Neural cell (in vitro differentiated cells): ENCODE results near the gene TNP2. TPM values are rescaled to one million over a fixed set of nuclear protein-coding genes. Genes with fewer than 3 reads are reported as not detected.

Source experiments
- H2AFZ ChIP-seq: fragments of 200-600, 300-800 bp; sonication (generic), shearing (Covaris generic); 2 replicates; pipeline ENCODE4 v1.6.0; 2014; ENCODE audit warnings: low read depth, mild to moderate bottlenecking, antibody characterized with exemption, low read length, moderate library complexity
- H3F3A ChIP-seq: fragments of 200-600 bp; shearing (Covaris generic); 2 replicates; pipeline ENCODE4 v1.6.1; 2016; ENCODE audit warnings: mild to moderate bottlenecking, moderate library complexity, mixed read lengths, antibody characterized with exemption, low read length; ENCODE audit not compliant: insufficient read depth, poor library complexity, severe bottlenecking
- H3K27ac ChIP-seq: fragments of 200-600, 300-800 bp; sonication (generic), shearing (Covaris generic); 2 replicates; pipeline ENCODE4 v1.5.1; 2014; ENCODE audit warnings: mild to moderate bottlenecking, low read length, moderate library complexity
- H3K27me3 ChIP-seq: fragments of 300-800, 200-600 bp; sonication (generic), shearing (Covaris generic); 2 replicates; pipeline ENCODE4 v1.6.0; 2014; ENCODE audit warnings: mild to moderate bottlenecking, low read depth, low read length, moderate library complexity; ENCODE audit not compliant: insufficient read depth
- H3K36me3 ChIP-seq: fragments of 300-800, 200-600 bp; sonication (generic), shearing (Covaris generic); 2 replicates; pipeline ENCODE4 v1.5.1; 2014; ENCODE audit warnings: mild to moderate bottlenecking, antibody characterized with exemption, low read length, moderate library complexity; ENCODE audit not compliant: insufficient read depth
- H3K4me2 ChIP-seq: fragments of 300-800, 200-600 bp; sonication (generic), shearing (Covaris generic); 2 replicates; pipeline ENCODE4 v1.6.0; 2014; ENCODE audit warnings: mild to moderate bottlenecking, low read length
- H3K4me3 ChIP-seq: fragments of 300-800, 200-600 bp; sonication (generic), shearing (Covaris generic); 2 replicates; pipeline ENCODE4 v1.5.1; 2014; ENCODE audit warnings: mild to moderate bottlenecking, low read length, moderate library complexity
- H3K79me2 ChIP-seq: fragments of 200-600 bp; shearing (Covaris generic); replicated peaks from 2 replicates; pipeline ENCODE4 v1.6.0; 2014; ENCODE audit warnings: mild to moderate bottlenecking, low read length, moderate library complexity; ENCODE audit not compliant: insufficient read depth
- H3K9ac ChIP-seq: fragments of 300-800, 200-600 bp; sonication (generic), shearing (Covaris generic); 2 replicates; pipeline ENCODE4 v1.6.1; 2016; ENCODE audit warnings: mild to moderate bottlenecking, low read length, mixed read lengths
- H3K9me2 ChIP-seq: fragments of 200-600 bp; shearing (Covaris generic); 2 replicates; pipeline ENCODE4 v1.6.1; 2016; ENCODE audit warnings: mild to moderate bottlenecking, low read length, mixed read lengths; ENCODE audit not compliant: insufficient read depth
- H3K9me3 ChIP-seq: fragments of 200-600, 300-800 bp; sonication (generic), shearing (Covaris generic); 2 replicates; pipeline ENCODE4 v1.6.1; 2016; ENCODE audit warnings: mild to moderate bottlenecking, mixed run types, low read length, moderate library complexity, mixed read lengths
- H4K20me1 ChIP-seq: fragments of 200-600 bp; shearing (Covaris generic); 2 replicates; pipeline ENCODE4 v1.6.1; 2016; ENCODE audit warnings: mild to moderate bottlenecking, mixed run types; ENCODE audit not compliant: insufficient read depth
- EP300 ChIP-seq: fragments of 450-650 bp; conservative IDR thresholded peaks from 2 replicates; pipeline ENCODE4 v1.6.1; 2014; ENCODE audit warnings: antibody characterized with exemption, mild to moderate bottlenecking, moderate library complexity; ENCODE audit not compliant: poor library complexity, severe bottlenecking
- EZH2 ChIP-seq: fragments of 200-600, 300-800 bp; shearing (Covaris generic), sonication (generic); IDR thresholded peaks from 2 replicates; pipeline ENCODE4 v1.6.1; 2014; ENCODE audit warnings: antibody characterized with exemption, low read length, borderline replicate concordance, mild to moderate bottlenecking; ENCODE audit not compliant: insufficient read depth, poor library complexity, severe bottlenecking
- MXI1 ChIP-seq: fragments of 450-650 bp; conservative IDR thresholded peaks from 2 replicates; pipeline ENCODE4 v1.6.1; 2014; ENCODE audit warnings: antibody characterized with exemption, mild to moderate bottlenecking; ENCODE audit not compliant: poor library complexity, severe bottlenecking
- POLR2AphosphoS5 ChIP-seq: IDR thresholded peaks from 2 replicates; pipeline ENCODE4 v1.6.1; 2012
- RAD21 ChIP-seq: fragments of 450-650 bp; conservative IDR thresholded peaks from 2 replicates; pipeline ENCODE4 v1.6.1; 2014; ENCODE audit warnings: antibody characterized with exemption, mild to moderate bottlenecking, moderate library complexity
- SMC3 ChIP-seq: fragments of 450-650 bp; conservative IDR thresholded peaks from 2 replicates; pipeline ENCODE4 v1.6.1; 2014; ENCODE audit warnings: antibody characterized with exemption, mild to moderate bottlenecking, moderate library complexity; ENCODE audit not compliant: poor library complexity
- TAF1 ChIP-seq: IDR thresholded peaks from 2 replicates; pipeline ENCODE4 v1.6.1; 2012; ENCODE audit warnings: low read depth
- polyA plus RNA-seq: library from polyadenylated mRNA; depleted of rRNA; stranded (reverse); fragments of >200 nt; gene quantifications from 2 replicates; pipeline ENCODE4 v1.2.3, GENCODE V29; 2014
- small RNA-seq, 3 experiments: library from RNA; depleted of rRNA; stranded (forward); fragments of <200 nt; gene quantifications; one replicate each; pipeline ENCODE3, GENCODE V24; 2012
- TF ChIP-seq, protein P1 (sequence below): IDR thresholded peaks from 2 replicates; pipeline ENCODE4 v1.6.1; 2012; ENCODE audit warnings: borderline replicate concordance
- TF ChIP-seq, protein P2 (sequence below): fragments of 450-650 bp; IDR thresholded peaks from 2 replicates; pipeline ENCODE4 v1.5.1; 2014; ENCODE audit warnings: antibody characterized with exemption, mild to moderate bottlenecking, moderate library complexity; ENCODE audit not compliant: poor library complexity, severe bottlenecking

Gene TNP2
- polyA plus RNA-seq, 1 donor from 2014 or later = not detected

DNA sequence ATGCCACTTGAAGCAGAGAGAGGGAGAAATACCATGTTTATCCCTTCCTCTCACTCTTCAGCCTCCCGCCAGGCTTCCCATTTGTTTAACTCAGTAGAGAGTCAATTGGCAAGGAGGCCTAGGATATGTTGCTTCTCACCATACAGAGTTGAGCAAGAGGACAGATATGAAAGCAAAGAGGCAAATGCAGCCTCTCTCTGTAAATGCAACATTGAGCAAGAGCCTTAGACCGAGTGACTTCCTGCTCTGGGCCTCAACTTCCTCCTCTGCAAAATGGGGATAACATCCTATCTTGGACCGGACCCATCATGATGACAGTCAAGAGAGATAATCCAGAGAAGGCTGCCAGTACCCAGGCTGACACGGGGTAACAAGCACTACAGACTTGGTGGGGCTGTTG, 49.9 kb downstream of the TNP2 start:
- no peaks in the 10 kb centered on the region for H3K9me2 ChIP-seq
- H2AFZ ChIP-seq = no peak overlapping the region
- no peak overlapping the region for H3K27ac ChIP-seq
- H4K20me1 ChIP-seq = no peaks in the 10 kb centered on the region
- no peak overlapping the region for H3K4me3 ChIP-seq
- no peak overlapping the region for H3K9ac ChIP-seq
- H3K4me2 ChIP-seq = no peak overlapping the region
- no peaks in the 10 kb centered on the region for H3K79me2 ChIP-seq
- no peak for TF ChIP-seq RAD21
- TF ChIP-seq, protein P1, sequence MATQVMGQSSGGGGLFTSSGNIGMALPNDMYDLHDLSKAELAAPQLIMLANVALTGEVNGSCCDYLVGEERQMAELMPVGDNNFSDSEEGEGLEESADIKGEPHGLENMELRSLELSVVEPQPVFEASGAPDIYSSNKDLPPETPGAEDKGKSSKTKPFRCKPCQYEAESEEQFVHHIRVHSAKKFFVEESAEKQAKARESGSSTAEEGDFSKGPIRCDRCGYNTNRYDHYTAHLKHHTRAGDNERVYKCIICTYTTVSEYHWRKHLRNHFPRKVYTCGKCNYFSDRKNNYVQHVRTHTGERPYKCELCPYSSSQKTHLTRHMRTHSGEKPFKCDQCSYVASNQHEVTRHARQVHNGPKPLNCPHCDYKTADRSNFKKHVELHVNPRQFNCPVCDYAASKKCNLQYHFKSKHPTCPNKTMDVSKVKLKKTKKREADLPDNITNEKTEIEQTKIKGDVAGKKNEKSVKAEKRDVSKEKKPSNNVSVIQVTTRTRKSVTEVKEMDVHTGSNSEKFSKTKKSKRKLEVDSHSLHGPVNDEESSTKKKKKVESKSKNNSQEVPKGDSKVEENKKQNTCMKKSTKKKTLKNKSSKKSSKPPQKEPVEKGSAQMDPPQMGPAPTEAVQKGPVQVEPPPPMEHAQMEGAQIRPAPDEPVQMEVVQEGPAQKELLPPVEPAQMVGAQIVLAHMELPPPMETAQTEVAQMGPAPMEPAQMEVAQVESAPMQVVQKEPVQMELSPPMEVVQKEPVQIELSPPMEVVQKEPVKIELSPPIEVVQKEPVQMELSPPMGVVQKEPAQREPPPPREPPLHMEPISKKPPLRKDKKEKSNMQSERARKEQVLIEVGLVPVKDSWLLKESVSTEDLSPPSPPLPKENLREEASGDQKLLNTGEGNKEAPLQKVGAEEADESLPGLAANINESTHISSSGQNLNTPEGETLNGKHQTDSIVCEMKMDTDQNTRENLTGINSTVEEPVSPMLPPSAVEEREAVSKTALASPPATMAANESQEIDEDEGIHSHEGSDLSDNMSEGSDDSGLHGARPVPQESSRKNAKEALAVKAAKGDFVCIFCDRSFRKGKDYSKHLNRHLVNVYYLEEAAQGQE = no peak
- no peaks in the 10 kb centered on the region for H3K36me3 ChIP-seq
- no peaks in the 10 kb centered on the region for H3K27me3 ChIP-seq
- no peaks in the 10 kb centered on the region for H3K9me3 ChIP-seq
- no peaks in the 10 kb centered on the region for H3F3A ChIP-seq

DNA sequence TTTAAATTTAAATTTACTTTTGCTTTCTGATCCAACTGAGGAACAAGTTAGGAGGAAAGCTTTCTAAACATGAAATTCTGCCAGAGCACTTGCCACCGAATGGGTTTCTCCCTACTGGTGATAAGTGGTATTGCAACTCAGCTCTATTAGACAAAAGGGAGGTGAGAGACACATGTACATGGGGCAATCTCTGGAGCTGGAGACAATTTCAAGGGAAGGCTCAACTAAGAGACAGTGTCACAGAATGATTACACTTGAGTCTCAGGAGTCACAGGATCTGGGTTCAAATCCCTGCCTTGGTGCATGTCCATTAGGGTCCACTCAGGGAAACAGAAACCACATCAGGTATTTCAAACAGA, 50.5 kb downstream of the TNP2 start:
- Histone ChIP-seq H3K36me3 (no peaks in the 10 kb centered on the region), H3K27me3 (no peaks in the 10 kb centered on the region), H3K9me3 (no peaks in the 10 kb centered on the region), H2AFZ (no peak overlapping the region), H3K4me3 (no peak overlapping the region), H3K9me2 (no peaks in the 10 kb centered on the region), H3K9ac (no peak overlapping the region), H3K27ac (no peak overlapping the region), H4K20me1 (no peaks in the 10 kb centered on the region), H3K79me2 (no peaks in the 10 kb centered on the region), H3K4me2 (no peak overlapping the region), H3F3A (no peaks in the 10 kb centered on the region)
- no peak for TF ChIP-seq EZH2
- no peak for TF ChIP-seq RAD21
- no peak for TF ChIP-seq POLR2AphosphoS5
- TF ChIP-seq, protein P2, sequence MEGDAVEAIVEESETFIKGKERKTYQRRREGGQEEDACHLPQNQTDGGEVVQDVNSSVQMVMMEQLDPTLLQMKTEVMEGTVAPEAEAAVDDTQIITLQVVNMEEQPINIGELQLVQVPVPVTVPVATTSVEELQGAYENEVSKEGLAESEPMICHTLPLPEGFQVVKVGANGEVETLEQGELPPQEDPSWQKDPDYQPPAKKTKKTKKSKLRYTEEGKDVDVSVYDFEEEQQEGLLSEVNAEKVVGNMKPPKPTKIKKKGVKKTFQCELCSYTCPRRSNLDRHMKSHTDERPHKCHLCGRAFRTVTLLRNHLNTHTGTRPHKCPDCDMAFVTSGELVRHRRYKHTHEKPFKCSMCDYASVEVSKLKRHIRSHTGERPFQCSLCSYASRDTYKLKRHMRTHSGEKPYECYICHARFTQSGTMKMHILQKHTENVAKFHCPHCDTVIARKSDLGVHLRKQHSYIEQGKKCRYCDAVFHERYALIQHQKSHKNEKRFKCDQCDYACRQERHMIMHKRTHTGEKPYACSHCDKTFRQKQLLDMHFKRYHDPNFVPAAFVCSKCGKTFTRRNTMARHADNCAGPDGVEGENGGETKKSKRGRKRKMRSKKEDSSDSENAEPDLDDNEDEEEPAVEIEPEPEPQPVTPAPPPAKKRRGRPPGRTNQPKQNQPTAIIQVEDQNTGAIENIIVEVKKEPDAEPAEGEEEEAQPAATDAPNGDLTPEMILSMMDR = no peak
- TF ChIP-seq SMC3 = no peak
- TF ChIP-seq TAF1 = no peak
- TF ChIP-seq, protein P1 = no peak
- no peak for TF ChIP-seq EP300
- TF ChIP-seq MXI1 = no peak

Small RNA genes within 50 kb of the gene (small RNA-seq; reads per million reads assigned to genes)
- 0 reads per million in 3 experiments for gene MIR548H2
- gene RF00019 = 0 to 1.2 (median 0) reads per million in 3 experiments
- gene RF00554 = 0 to 1.5 (median 0) reads per million in 3 experiments

Other genes starting within 250 kb of the TNP2 start
- gene SOCS1, start 13.1 kb downstream of the TNP2 start, polyA plus RNA-seq = not detected in 2 replicates
- gene PRM3, start 4.3 kb upstream of the TNP2 start, polyA plus RNA-seq = not detected in 2 replicates
- not detected in 2 replicates for gene PRM2, start 7.2 kb upstream of the TNP2 start, polyA plus RNA-seq
- not detected in 2 replicates for gene PRM1, start 12.0 kb upstream of the TNP2 start, polyA plus RNA-seq
- gene RMI2, start 76.1 kb upstream of the TNP2 start, polyA plus RNA-seq = 0.48 and 1.6 TPM in 2 replicates